Measurements from ENCODE around the gene GPR87. TPM values are rescaled to one million over a fixed set of nuclear protein-coding genes. Genes with fewer than 3 reads are reported as not detected.

GPR87 gene
- total and polyA plus RNA-seq, 2 of the 4 experiments (the other 2 are of a cell fraction): 0.26 to 0.36 TPM

DNA sequence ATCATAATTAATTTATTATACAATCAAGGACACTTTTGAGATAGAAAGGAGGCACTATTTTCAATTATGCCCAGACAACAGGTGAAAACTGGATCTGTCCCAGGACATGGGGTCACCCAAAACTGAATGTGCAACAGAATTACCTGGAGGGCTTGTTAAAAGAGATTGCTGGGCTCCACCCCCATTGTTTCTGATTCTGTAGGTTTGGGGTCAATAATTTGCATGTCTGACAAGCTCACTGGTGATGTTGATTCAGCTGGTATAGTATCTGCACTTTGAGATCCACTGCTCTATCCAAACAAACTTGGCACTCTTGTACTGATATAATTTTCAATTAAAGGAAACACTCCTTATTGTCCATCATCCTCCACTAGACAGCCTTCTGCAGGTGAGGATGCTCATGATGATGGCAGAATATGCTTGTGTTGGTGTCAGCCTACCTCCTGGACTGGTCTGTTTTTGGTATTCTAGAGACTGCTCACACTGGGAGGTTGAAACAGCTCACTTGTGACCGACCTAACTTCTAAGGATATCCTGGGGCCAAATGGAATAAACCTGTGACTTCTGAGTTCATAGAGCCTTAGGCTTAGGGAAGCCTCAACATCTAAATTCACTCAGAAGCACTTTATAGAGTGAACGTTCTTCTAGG lies 40.5 kb downstream of the GPR87 start:
- no peak overlapping the region for H2BK120ac ChIP-seq (ENCODE audit: low read depth, low read length)
- DNase-seq (no peak), ATAC-seq (ENCODE audit: low read depth) (no peak)
- H3K4me2 ChIP-seq (ENCODE audit: low read depth, low read length): no peak overlapping the region
- H3K79me1 ChIP-seq (ENCODE audit: low read depth in 1 of 2, low read length in 2 of 2): no peaks in the 10 kb centered on the region
- no peak overlapping the region for H2AK9ac ChIP-seq (replicated peaks; ENCODE audit: low read depth, low read length, poor library complexity)
- no peak overlapping the region for H3K14ac ChIP-seq (replicated peaks; ENCODE audit: low read depth, low read length)
- no peak overlapping the region for H2BK20ac ChIP-seq (ENCODE audit: low read depth, low read length)
- no peak overlapping the region for H3K18ac ChIP-seq (ENCODE audit: low read depth, low read length)
- H3K9me1 ChIP-seq (ENCODE audit: insufficient read depth, low read length): peaks cover 3% of the 10 kb centered on the region
- no peak overlapping the region for H2AFZ ChIP-seq (replicated peaks; ENCODE audit: low read length, poor library complexity)
- TF ChIP-seq, protein P1, sequence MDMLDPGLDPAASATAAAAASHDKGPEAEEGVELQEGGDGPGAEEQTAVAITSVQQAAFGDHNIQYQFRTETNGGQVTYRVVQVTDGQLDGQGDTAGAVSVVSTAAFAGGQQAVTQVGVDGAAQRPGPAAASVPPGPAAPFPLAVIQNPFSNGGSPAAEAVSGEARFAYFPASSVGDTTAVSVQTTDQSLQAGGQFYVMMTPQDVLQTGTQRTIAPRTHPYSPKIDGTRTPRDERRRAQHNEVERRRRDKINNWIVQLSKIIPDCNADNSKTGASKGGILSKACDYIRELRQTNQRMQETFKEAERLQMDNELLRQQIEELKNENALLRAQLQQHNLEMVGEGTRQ (IDR thresholded peaks at IDR 0.05; ENCODE audit: low read depth, low read length): no peak
- no peak for TF ChIP-seq RAD21 (IDR thresholded peaks at IDR 0.05; ENCODE audit: low read length)
- no peak for TF ChIP-seq CEBPB (IDR thresholded peaks at IDR 0.05; ENCODE audit: low read depth, low read length)
- H3K4me3 ChIP-seq (ENCODE audit: insufficient read depth, low read depth, low read length): no peak overlapping the region
- H4K91ac ChIP-seq (ENCODE audit: insufficient read depth, low read depth, low read length): no peak overlapping the region
- no peaks in the 10 kb centered on the region for H3K36me3 ChIP-seq (ENCODE audit: control insufficient read depth, insufficient read depth, low read length)
- H4K20me1 ChIP-seq (ENCODE audit: insufficient read depth, low read length): no peaks in the 10 kb centered on the region
- H3K9me3 ChIP-seq (ENCODE audit: control insufficient read depth, insufficient read depth, low read length): no peaks in the 10 kb centered on the region
- BruUV-seq (replicated peaks): no TSS peak
- no CpG with 5 or more reads among the region's 2 CpGs for WGBS, 2 experiments (ENCODE audit: extremely low coverage in 2 of 2, insufficient read length in 1 of 2)
- no peak overlapping the region for H4K5ac ChIP-seq (ENCODE audit: low read depth, low read length)
- H3K27ac ChIP-seq (ENCODE audit: insufficient read depth, low read length): no peak overlapping the region
- no peak overlapping the region for H3K56ac ChIP-seq (ENCODE audit: extremely low read depth, insufficient read depth, low read length)
- in situ Hi-C loops (cut with MboI; ENCODE audit: low sequenced_read_pairs) (loop anchor here (5.0 kb wide), 2 partner anchors 49 to 109 kb away; no protein-coding TSS in a partner anchor), dilution Hi-C loops (cut with HindIII; ENCODE audit: low sequenced_read_pairs, unreplicated experiment) (no loop called here), intact Hi-C loops (cut with micrococcal nuclease) (no loop called here)
- no peak overlapping the region for H2BK5ac ChIP-seq (ENCODE audit: low read depth, low read length, poor library complexity, severe bottlenecking)
- H3K23ac ChIP-seq (ENCODE audit: low read depth, low read length): no peak overlapping the region
- POLR2A ChIA-PET (ENCODE audit: unreplicated experiment): no interaction called here
- no peak overlapping the region for H4K8ac ChIP-seq (ENCODE audit: low read depth in 2 of 2, low read length in 2 of 2)
- no peaks in the 10 kb centered on the region for H3K27me3 ChIP-seq (ENCODE audit: control insufficient read depth, insufficient read depth, low read length)
- no peak overlapping the region; the same call in 1 of the 2 replicates for H2AK5ac ChIP-seq (ENCODE audit: low read depth, low read length)
- 0 out of 3 replicates have a peak overlapping the region, but pooled peaks have one; percentile 28 for H2BK15ac ChIP-seq (ENCODE audit: low read depth, low read length)
- CTCF ChIA-PET: interaction anchor here (0.5 kb wide), 1 partner anchor 28 kb away, joined by 3 read pairs; no protein-coding TSS in a partner anchor
- H3K4ac ChIP-seq (ENCODE audit: low read depth, low read length): no peak overlapping the region
- H3K9ac ChIP-seq (ENCODE audit: low read depth, low read length): no peak overlapping the region
- peaks cover 2% of the 10 kb centered on the region; the same call in 1 of the 2 replicates for H3K4me1 ChIP-seq (ENCODE audit: control insufficient read depth, insufficient read depth, low read length)

All from IMR-90 (cell line).